HG03457 (cell line): ENCODE measurements around the gene ROR2.

Experiments used
- ATAC-seq: cut with Tn5 transposase; IDR thresholded peaks from one replicate; pipeline ENCODE4 v1.9.1; 2021; ENCODE audit warnings: moderate number of reproducible peaks; ENCODE audit not compliant: unreplicated experiment

The ROR2 gene

DNA sequence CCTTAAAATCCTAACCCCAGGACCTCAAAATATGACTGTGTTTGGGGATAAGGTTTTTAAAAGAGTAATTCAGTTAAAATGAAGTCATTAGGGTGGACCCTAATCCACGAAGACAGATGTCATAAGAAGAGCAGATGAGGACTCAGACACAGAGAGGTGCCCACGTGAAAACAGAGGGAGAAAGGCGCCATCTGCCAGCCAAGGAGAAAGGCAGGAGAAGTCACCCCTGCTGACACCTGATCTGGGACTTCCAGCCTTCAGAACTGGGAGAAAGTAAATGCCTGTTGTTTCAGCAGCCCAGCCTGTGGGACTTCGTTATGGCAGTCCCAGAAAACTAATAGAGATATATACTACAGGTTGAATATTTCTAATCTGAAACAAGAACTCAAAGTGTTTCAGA is 67.4 kb downstream of the ROR2 start:
- no peak for ATAC-seq

DNA sequence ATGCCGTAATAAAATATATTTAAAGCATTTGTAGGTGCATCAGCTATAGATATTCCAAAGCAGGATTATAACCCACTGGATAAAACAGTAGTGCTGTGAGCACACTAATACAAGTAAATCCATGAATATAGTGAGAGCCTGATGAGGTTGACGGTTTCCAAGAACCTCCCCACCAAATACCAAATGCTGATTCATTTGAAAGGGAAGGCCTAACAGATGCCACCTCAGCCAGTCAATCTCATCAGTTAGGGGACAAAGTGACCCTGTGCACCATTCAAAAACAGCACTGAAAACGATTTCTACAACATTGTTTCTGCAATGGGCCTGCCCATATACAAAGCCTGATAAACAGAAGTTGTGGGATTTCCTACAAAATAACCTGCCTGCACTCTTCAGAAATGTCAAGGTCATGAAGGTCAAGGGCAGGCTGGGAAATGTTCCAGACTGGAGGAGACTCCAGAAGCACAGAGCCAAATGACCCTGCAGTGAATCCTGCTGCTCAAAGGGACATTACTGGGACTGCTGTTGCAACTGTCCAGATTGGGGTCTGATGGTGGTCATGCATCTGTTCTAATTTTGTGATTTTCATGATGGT is 69.6 kb downstream of the ROR2 start:
- no peak for ATAC-seq

DNA sequence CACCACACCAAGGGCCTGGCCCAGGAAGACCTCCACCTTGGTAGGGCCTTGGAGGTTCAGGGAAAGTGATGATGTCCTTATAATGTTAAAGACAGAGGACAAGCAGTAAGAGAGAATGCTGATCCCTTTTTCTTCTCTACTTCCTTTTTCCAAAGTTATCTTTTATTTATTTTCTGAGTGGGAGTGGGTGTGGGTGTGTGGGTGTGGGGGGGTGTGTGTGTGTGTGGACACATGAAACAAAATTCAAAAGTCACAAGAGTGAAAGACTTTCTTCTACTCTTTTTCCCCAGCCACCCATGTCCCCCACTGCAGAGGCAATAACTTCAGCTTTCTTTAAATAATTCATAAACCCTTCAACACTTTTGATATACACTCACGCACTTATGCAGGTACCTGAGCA is 70.8 kb downstream of the ROR2 start:
- no peak for ATAC-seq

DNA sequence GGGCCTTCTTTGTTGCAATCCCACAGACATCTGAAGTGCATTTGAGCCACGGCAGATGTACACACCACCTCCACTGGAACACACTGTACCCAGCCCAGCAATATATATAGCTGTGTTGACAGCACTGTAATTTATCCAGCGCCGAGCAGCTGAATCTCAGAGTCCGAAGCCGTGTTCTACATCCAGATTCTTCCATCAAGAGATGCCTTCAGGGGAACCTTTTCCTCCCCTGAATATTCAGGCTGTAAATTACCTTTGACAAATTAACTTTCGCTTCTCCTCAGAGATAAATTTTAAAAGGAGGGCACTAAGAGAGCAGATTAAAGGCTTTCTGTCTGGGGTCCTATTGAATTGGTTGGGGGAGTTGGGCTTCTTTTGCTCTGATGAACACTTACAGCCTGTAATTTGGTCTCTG is 76.4 kb downstream of the ROR2 start:
- no peak for ATAC-seq

DNA sequence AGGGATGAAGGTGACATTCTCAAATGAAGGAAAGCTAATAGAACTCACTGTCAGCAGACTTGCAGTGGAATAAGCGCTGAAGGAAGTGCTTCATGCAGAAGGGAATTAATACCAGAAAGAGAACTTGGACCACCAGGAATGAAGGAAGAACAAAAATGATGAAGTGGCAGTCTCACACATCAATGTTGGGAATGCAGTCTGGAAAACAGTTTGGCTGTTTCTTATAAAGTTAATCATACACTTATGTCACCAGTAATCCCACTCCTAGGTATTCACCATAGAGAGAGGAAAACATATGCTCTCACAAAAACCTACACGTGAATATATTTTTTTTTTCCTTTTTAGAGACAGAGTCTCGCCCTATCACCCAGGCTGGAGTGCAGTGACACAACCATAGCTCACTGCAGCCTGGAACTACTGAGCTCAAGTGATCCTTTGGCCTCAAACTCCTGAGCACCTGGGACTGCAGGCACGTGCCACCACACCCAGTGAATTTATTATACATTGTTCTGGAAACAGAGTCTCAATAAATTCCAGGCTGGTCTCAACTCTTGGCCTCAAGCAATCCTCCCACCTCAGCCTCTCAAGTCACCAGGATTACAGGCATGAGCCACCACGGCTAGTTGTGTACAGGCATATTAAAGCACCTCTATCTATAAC is 81.2 kb downstream of the ROR2 start:
- ATAC-seq: no peak

DNA sequence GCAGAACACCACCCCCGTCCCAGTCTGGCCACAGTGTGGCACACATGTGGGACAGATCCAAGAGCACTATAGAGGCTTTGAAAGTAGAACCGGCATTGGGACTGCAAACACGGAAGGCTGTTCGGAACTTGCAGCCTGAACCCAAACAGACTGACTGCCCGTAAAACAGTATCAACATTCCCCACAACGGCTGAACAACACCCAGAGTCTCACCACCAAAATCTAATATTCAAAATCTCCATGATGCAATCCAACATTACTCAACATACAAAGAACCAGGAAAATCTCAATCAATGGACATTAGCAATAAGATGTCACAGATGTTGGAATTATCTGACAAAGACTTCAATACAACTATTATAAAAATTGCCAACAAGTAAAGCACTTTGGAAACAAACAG is 82.3 kb downstream of the ROR2 start:
- no peak for ATAC-seq

DNA sequence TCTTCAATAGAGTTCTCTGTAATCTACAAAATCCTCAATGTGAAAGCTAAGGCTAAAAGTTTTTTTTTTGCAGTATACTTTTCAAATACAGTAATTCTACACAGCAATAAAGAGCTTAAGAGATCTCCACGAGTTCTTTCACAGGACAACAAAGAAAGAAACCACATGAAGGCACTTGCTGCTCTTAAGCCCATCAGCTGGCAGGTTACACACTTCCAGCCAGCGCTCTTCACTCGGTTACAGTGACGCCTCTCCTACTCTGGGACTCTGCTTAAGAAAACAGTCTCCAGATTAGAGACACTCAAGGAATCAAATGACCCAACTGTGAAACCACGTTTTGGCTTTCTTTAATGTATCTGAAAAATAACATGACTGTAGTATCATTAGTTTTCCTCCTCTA is 85.0 kb downstream of the ROR2 start:
- no peak for ATAC-seq

DNA sequence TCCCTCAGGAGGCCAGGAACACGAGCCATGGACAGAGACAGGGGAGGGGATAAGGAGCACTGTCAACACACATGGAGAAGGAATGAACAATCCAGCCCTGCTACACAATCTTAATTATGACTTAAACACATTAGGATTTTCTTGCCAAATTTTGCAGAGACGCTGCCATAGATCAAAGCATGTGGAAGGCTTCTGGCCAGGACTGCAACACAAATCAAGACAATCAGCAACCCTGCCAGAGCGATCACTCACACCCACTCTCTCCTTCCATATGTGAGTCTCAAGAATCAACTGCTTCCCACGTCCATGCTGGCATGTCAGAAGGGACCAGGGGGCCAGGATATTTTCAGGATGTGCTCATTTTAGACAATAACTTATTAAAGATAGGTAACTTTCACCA is 85.6 kb downstream of the ROR2 start:
- ATAC-seq: no peak

DNA sequence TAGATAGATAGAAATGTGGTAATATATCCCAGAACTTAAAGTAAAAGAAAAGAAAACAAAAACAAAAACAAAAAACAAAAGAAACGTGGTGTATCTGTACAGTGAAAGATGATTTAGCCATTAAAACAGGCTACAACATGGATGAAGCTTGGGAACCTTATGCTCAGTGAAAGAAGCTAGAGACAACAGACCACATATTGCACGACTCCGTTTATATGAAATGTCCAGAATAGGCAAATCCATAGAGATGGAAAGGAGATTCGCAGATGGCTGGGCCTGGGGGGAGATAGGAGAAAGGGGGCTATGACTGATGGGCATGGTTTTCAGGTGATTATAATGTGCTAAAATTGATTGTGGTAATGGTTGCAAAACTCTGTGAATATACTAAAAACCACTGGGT is 86.6 kb downstream of the ROR2 start:
- ATAC-seq: no peak

DNA sequence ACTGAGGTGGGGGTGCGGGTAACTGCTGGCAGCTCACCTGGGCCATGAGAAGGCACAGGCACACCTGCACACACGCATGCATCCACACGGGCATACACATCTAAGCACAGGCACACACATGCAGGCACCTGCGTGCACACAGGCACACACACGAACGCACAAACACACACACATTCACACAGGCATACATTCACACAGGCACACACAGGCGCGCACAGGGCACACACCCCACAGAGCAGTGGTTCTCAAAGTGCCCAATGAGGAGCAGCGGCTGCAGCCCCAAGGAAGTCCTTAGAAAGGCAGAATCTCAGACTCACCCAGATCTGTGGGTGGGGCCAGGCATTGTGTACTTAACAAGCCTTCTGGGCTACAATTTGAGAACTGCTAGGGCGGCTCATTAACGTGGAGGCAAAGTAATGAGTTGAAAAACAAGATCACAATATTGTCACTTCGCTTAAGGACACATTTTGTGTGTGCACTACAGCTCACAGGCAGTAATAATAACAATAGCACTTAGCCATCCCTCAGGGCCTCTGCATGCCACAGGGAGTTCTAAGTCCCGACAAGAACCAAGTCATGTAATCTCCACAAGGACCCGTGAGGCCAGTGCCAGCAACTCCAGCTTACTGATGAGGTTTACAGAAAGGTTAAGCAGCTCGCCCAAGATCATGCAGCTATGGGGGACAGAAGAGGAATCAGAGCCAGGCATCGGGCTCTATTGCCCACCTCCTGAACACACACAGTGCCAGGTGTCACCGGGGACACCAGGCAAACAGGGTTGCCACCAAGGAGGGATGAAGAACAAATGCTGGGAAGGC is 91.6 kb downstream of the ROR2 start:
- ATAC-seq: no peak

DNA sequence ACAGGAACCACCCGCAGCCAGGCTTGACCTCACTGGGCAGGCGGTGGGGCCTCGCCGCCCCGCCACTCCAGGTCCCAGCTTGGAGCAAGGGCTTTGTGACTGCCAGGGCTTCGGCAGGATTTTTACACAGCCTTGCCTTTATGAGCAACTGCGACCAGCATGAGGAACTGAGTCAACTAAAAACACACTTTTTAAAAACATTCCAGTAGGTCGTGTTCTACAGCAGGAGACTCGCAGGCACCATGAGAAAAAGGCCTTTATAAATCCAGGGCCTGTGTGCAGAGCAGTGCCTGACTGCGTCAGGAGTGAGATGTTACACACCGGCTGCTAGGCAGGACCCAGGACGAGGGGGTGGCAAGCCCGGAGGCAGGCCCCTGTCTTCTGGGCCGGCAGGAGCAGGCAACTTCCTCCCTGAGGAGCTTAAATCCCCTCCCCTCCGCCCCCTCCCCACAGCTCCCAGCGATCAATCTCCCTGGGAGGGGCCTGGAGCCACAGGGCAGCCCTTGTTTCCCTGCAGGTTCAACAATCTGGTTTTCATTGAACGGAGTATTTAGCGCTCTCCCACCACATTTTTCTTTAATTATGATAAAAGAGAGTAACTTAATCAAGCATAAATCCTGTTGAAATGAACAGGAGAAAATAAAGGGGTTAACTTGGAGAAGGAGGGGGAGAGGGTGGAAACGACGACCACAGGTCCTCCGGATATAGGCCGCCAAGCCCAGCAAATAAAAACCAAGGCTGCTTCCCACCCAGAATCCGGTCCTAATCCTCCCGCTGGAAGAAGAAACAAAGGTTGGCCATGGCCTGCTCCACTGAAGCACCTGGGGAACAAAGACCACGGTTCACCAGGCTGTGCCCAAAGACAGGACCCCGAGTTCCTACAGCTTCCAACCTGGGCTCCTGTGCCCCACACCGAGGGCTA is 92.5 kb downstream of the ROR2 start:
- ATAC-seq: no peak

DNA sequence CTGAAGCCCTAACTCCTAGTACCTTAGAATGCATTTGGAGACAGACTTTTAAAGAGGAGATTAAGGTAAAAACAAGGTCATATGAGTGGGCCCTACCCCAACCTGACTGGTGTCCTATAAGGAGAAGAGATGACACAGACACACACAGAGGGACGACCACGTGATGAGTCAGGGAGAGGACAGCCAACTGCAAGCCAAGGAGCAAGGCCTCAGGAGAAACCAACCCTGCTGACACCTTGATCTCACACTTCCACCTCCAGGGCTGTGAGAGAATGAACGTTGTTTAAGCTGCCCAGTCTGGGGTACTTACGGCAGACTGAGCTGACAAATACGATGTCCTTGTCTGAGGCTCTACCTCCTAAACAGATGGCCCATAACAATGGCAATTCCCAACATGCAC is 93.6 kb downstream of the ROR2 start:
- ATAC-seq: no peak

DNA sequence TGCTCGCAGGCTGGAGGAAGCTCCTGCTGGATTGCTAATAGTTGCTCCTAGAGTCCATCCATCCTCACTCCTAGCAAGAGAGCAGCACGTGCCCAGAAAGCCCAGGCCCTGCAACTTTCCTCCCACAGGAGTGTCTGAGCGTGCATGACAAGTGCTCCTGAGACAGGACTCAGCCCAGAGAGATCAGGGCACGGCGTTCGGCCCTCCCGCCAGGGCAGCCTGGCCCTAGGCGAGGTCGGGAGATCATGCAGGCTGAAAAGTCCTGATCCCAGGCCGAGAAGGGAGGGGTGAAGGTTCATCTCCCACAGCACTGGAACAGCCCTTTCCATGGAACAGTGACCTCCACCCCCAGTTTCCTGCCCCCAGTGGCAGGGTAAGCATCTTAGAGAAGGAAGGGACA is 94.8 kb downstream of the ROR2 start:
- no peak for ATAC-seq

DNA sequence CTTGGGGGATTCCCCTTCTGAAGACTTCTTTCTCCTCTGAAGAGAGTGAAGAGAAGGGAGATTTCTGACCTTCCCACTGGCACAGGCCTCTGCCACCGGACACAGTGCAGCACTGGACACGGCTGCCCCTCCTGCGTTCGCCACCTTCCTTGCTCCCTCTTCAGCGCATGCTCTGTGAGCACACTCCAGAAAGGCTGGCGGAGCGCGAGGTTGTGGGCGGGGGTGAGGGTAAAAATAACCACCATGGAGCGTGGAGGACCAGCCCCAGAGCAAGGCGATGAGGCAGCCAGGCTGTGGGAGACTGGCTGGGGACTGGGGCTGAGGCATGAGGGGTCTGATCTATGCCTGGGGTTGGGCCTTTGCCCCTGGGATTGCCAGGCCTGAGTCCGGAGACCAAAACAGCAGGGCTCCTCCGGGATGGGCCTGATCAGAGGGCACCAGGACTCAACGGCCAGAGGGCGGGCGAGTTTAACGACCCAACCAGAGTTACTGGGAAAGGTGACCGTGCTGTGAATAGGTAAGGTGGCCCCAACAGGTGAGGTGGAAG is 97.2 kb downstream of the ROR2 start:
- ATAC-seq: no peak

DNA sequence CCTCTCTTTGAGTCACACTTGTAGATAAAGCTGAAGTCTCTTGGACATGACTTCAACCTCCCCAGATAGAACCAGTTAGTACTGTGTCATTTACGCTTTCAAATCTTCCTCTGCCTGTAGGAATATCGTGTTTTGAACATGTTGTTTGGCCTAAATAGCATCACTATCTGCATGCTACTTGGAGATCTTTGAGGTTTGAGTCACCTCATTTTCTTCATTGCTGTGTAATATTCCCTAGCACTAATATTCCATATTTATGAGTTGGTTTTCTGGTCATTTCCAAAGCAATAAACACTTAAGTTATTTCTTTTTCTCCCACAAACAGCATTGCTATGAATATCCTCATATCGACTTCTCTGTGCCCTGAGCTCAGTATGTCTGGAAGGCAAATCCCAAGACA is 100.3 kb downstream of the ROR2 start:
- ATAC-seq: no peak

DNA sequence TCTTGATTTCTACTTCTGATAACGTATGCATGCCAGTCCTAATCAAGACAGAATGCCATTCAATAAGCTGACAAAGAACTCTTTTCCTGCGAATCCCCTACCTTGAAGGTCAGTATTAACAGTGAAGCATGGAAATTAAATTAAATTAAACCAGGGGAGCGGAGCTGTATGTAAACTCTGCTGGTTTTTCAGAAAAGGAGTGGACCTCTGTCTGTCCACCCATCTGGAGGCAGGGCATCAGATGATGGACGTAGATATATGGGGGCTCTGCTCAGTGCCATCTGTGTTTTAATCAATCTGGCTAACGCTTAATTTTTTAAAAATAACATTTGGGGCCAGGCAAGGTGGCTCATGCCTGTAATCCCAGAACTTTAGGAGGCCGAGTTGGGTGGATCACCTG is 101.9 kb downstream of the ROR2 start:
- ATAC-seq: no peak

DNA sequence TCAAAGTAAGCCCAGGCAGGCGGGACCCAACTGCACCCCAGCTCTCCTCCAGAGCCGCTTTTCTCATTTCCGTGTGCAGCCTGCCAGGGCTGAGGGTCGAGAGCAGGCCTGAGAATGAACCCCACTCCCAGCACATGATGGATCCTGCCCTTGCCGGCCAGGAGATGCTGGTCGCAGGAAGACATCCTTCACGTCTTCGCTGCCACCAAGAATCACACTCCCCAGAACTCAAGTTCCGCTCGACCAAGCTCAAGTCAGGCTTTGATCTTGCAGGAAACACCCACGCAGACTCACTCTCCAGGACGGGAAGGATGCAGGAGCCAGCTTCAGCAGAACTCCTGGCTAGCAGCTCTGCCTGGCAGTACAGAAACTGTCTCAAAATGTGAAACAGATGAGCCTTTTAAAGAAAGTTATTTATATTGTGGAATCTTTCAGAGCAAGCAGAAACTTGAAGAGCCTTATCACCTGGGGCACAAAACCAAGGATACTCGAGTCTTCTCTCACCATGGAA is 102.4 kb downstream of the ROR2 start:
- ATAC-seq: no peak

DNA sequence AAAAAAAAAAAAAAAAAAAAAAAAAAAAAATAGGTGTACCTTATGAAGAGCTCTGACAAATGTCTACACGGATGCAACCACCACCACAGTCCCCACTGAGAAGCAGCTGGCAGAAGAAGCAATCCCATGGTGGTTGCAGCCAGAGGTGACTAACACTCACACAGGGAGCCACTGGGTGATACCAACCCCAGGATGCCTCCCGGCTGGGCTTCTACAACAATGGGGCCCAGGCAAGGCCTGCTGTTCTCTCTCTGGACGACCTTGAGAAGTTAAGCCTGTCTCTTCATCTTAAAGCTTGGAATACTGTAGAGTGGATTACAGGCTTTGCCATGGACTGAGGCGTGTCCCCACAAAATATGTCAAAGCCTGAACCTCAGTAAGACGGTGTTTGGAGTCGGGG is 104.1 kb downstream of the ROR2 start:
- ATAC-seq: no peak

DNA sequence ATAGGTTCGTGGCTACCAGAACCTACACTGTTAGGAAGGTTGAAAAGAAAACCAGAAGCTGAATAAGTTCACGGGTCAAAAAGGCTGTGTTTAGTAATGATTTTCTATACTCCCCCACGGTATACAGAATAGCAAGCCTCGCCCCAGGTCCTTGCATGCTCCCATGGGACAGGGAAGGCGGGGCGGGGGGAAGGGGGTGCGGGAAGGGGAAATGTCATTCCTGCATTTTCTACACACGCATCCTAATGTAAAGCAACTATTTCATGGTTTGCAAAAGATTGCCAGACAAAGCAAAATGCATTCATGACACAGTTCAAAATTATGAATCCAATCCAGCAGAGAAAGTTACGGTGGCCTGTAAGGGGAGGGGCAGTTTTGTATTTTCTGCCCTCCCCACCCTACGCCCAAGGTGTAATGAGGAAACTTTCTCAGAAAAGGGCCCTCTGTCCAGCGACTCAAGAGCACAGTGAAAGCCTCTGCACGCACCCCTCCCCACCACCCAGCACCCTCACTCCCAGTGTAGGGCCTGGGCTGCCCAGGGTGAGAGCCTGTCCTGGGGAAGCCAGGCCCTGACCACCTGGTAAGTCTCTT is 105.2 kb downstream of the ROR2 start:
- no peak for ATAC-seq

DNA sequence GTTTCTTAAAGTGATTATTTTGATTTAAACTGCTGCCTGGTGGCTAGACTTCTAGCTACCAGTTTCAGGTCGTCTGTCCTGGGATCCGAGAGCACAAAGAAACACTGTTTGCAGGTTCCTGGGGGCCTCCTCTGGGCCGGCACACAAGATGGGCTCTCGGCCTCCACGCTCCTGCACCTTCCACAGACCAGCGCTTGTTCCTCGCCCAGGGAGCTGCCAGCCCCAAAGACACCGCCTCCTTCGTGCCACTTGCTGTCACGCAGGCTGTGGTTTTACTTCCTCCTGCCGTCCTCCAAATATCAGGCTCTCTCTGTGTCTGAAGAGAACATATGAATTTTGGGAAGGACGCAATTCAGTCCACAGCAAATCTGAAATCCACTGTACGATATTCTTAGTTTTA is 105.8 kb downstream of the ROR2 start:
- no peak for ATAC-seq
